Keratinocyte (primary cell): ENCODE measurements around the gene FHIT. TPM values are rescaled to one million over a fixed set of nuclear protein-coding genes. Genes with fewer than 3 reads are reported as not detected.

Source experiments
- DNase-seq: peaks from one replicate; pipeline ENCODE4 v3.0.0-alpha.2; 2011; ENCODE audit warnings: low read depth, missing footprints, low spot score
- FAIRE-seq: peaks from 2 replicates; lab custom pipeline; 2011; peaks lifted over from hg19 to GRCh38; lab: Jason Lieb, UNC
- H2AFZ ChIP-seq: 2 replicates; pipeline ENCODE4 v1.6.0; 2012; ENCODE audit warnings: low read length, control low read depth, inconsistent platforms; ENCODE audit not compliant: control insufficient read depth
- H3K27ac ChIP-seq: 2 replicates; pipeline ENCODE4 v1.5.1; 2011; ENCODE audit warnings: low read length; ENCODE audit not compliant: control insufficient read depth, insufficient read depth
- H3K27me3 ChIP-seq: 3 replicates; pipeline ENCODE4 v1.6.0; 2011; ENCODE audit warnings: low read length; ENCODE audit not compliant: control insufficient read depth, insufficient read depth; ENCODE audit errors: extremely low read depth
- H3K36me3 ChIP-seq, 2 experiments: 2 replicates in 1 of 2; 3 replicates in 1 of 2; pipeline ENCODE4 v1.5.1; 2011; ENCODE audit warnings: low read length in 2 of 2, mild to moderate bottlenecking in 1 of 2; ENCODE audit not compliant: control insufficient read depth in 2 of 2, insufficient read depth in 2 of 2; ENCODE audit errors: extremely low read depth in 1 of 2
- H3K4me1 ChIP-seq: 3 replicates; pipeline ENCODE4 v1.5.1; 2011; ENCODE audit warnings: low read length; ENCODE audit not compliant: control insufficient read depth, insufficient read depth; ENCODE audit errors: extremely low read depth
- H3K4me2 ChIP-seq: 3 replicates; pipeline ENCODE4 v1.6.0; 2011; ENCODE audit warnings: low read depth, low read length; ENCODE audit not compliant: control insufficient read depth, insufficient read depth; ENCODE audit errors: extremely low read depth
- H3K4me3 ChIP-seq, 3 experiments: fragments of 200-600 bp in 1 of 3; sonication (generic) in 1 of 3; 2 replicates in 2 of 3; 3 replicates in 1 of 3; pipeline ENCODE4 v1.5.1; 2011 to 2016; ENCODE audit warnings: low read length in 3 of 3, mild to moderate bottlenecking in 3 of 3, control low read depth in 2 of 3, inconsistent platforms in 1 of 3, low read depth in 1 of 3, mixed read lengths in 1 of 3, mixed run types in 1 of 3, moderate library complexity in 1 of 3; ENCODE audit not compliant: control insufficient read depth in 2 of 3, insufficient read depth in 2 of 3; ENCODE audit errors: extremely low read depth in 1 of 3
- H3K79me2 ChIP-seq: 2 replicates; pipeline ENCODE4 v1.6.0; 2012; ENCODE audit warnings: low read length; ENCODE audit not compliant: control insufficient read depth, insufficient read depth
- H3K9ac ChIP-seq: 3 replicates; pipeline ENCODE4 v1.6.0; 2011; ENCODE audit warnings: low read length; ENCODE audit not compliant: control insufficient read depth, insufficient read depth; ENCODE audit errors: extremely low read depth
- H3K9me1 ChIP-seq: 3 replicates; pipeline ENCODE4 v1.6.0; 2011; ENCODE audit warnings: low read length; ENCODE audit not compliant: control insufficient read depth, insufficient read depth; ENCODE audit errors: extremely low read depth
- H3K9me3 ChIP-seq: 2 replicates; pipeline ENCODE4 v1.5.1; 2012; ENCODE audit warnings: low read depth, low read length; ENCODE audit not compliant: control insufficient read depth
- H4K20me1 ChIP-seq: 3 replicates; pipeline ENCODE4 v1.6.0; 2011; ENCODE audit warnings: low read length; ENCODE audit not compliant: control insufficient read depth, insufficient read depth; ENCODE audit errors: extremely low read depth
- CTCF ChIP-seq, 3 experiments: IDR thresholded peaks in 1 of 3; conservative IDR thresholded peaks in 1 of 3; optimal IDR thresholded peaks in 1 of 3; 2 replicates in 2 of 3; 3 replicates in 1 of 3; pipeline versions ENCODE3 to v1.5.1; 2011; ENCODE audit warnings: low read length in 3 of 3, mild to moderate bottlenecking in 3 of 3, moderate library complexity in 2 of 3, control low read depth in 1 of 3, inconsistent platforms in 1 of 3; ENCODE audit not compliant: insufficient read depth in 2 of 3; ENCODE audit errors: extremely low read depth in 1 of 3
- EZH2 ChIP-seq: IDR thresholded peaks from one replicate; pipeline ENCODE4 v1.6.1; 2012; ENCODE audit warnings: inconsistent platforms, mild to moderate bottlenecking, low read length, moderate library complexity
- dilution Hi-C: fragments of 300-500 bp; cut with MboI; formaldehyde crosslinking; loops from one replicate; pipeline ENCODE4 v1.7.0; 2020; ENCODE audit warnings: low sequenced_read_pairs; ENCODE audit not compliant: extremely low pct_ligation_motif_present
- polyA plus RNA-seq, 5 experiments: library from polyadenylated mRNA; depleted of rRNA in 3 of 5; stranded (reverse) in 3 of 5; stranded (forward) in 1 of 5; unstranded in 1 of 5; fragments of >200 nt; gene quantifications; 1 replicate in 1 of 5; 2 replicates in 3 of 5; 3 replicates in 1 of 5; pipeline versions ENCODE4 v1.2.1 to v1.2.3, GENCODE V29; 2011 to 2012; ENCODE audit warnings: missing spikeins in 2 of 5, low read depth in 1 of 5, low replicate concordance in 1 of 5

Gene FHIT
- polyA plus RNA-seq, 1 donor (not counting 4 experiments of a cell fraction or from before 2014, with no cell fraction given), result 2.2 TPM

GRCh38 chr3:60696428-60697125, 554.7 kb downstream of the FHIT start:
- Histone ChIP-seq H3K36me3 (no peaks in the 10 kb centered on the region), H3K9ac (no peak overlapping the region), H3K9me1 (no peaks in the 10 kb centered on the region), H4K20me1 (no peaks in the 10 kb centered on the region), H3K4me3 (no peak overlapping the region), H3K27ac (no peak overlapping the region), H2AFZ (no peak overlapping the region), H3K9me3 (no peaks in the 10 kb centered on the region), H3K27me3 (no peaks in the 10 kb centered on the region), H3K4me2 (no peak overlapping the region), H3K79me2 (no peaks in the 10 kb centered on the region), H3K4me1 (no peaks in the 10 kb centered on the region)
- FAIRE-seq (no peak), DNase-seq (no peak)
- dilution Hi-C loops, result no loop called here
- no peak for TF ChIP-seq EZH2
- TF ChIP-seq CTCF (optimal IDR thresholded peaks at IDR 0.05 in 1 of 3, IDR thresholded peaks at IDR 0.05 in 1 of 3, conservative IDR thresholded peaks at IDR 0.05 in 1 of 3; ENCODE audit: extremely low read depth in 1 of 3, insufficient read depth in 2 of 3, low read length in 3 of 3), result no peak

DNA sequence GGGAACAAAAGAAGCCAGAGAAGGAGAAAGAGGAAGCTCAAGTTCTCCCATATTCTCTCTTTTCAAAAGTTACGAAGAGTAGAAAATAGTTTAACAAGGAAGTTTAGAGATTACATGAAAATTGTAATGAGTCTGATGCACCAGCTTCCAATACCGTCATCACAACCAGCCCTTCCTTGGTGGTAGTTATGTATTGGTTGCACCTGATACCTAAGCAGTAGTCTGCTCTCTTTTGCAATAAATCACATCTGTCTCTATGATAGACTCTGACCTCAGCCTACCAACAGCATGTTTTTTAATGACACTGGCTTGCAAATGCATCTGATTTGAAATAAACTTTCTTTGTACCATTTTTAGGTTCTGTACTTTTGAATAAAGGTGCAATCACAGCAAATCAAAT, 575.8 kb downstream of the FHIT start:
- H3K27ac ChIP-seq, result no peak overlapping the region
- DNase-seq, result no peak
- no peak overlapping the region for H2AFZ ChIP-seq
- H3K4me3 ChIP-seq, result no peak overlapping the region
- H3K4me1 ChIP-seq, result no peaks in the 10 kb centered on the region
- dilution Hi-C loops, result no loop called here
- H3K36me3 ChIP-seq, result no peaks in the 10 kb centered on the region
- TF ChIP-seq EZH2 (no peak), CTCF (optimal IDR thresholded peaks at IDR 0.05 in 1 of 3, IDR thresholded peaks at IDR 0.05 in 1 of 3, conservative IDR thresholded peaks at IDR 0.05 in 1 of 3; ENCODE audit: extremely low read depth in 1 of 3, insufficient read depth in 2 of 3, low read length in 3 of 3) (no peak)
- no peaks in the 10 kb centered on the region for H3K9me1 ChIP-seq
- H3K79me2 ChIP-seq, result no peaks in the 10 kb centered on the region
- no peak overlapping the region for H3K4me2 ChIP-seq
- H3K9me3 ChIP-seq, result no peaks in the 10 kb centered on the region
- H3K9ac ChIP-seq, result no peak overlapping the region
- no peak for FAIRE-seq
- H3K27me3 ChIP-seq, result no peaks in the 10 kb centered on the region
- no peaks in the 10 kb centered on the region for H4K20me1 ChIP-seq
